ENCODE measurements around the gene MSLN.
A peak's percentile ranks its signal among the peaks of the same experiment; 100 is the strongest.

Gene MSLN

GRCh38 chr16:722835-723633, 37.5 kb upstream of the MSLN start:
- DNase-seq (ENCODE audit: low read depth in 2 of 2), result no peak

DNA sequence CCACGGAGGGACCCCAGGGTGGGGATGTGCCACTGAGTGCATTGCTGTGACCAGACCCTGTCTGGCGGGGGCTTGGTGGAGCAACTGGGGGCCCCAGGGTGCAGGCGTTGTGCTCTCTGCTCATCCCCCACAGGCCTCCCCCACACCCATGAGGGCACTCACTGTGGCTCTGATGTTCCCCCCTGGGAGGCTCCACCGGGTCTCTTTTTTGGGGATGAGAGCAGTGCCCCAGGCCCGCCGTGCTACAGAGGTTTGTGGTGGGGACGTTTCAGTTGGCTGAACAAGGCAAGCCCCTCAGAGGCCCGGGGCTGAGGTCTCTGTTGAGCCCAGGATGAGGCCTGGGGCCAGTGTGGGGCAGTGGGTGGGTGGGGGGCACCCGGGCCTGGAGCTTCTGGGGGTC, 36.8 kb upstream of the MSLN start:
- DNase-seq (ENCODE audit: low read depth in 2 of 2), result no peak

GRCh38 chr16:724188-725040, 36.1 kb upstream of the MSLN start:
- no peak for DNase-seq (ENCODE audit: low read depth in 2 of 2)

DNA sequence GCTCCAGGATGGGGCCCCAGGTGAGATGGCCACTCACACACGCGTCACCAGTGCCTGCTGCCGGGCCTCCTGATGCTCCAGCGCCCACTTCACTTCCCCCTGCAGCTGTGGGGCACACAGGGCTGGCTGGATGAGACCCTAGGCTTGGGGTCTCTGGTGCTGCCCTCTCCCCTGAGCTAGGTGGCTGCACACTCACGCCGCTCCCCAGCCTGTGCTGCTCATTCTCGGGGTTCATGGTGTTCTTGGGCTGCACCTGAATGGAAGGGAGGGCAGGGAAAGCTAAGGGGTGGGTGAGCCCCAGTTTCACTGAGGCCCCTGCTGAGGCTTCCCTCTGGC, 35.5 kb upstream of the MSLN start:
- no peak for DNase-seq (ENCODE audit: low read depth in 2 of 2)

DNA sequence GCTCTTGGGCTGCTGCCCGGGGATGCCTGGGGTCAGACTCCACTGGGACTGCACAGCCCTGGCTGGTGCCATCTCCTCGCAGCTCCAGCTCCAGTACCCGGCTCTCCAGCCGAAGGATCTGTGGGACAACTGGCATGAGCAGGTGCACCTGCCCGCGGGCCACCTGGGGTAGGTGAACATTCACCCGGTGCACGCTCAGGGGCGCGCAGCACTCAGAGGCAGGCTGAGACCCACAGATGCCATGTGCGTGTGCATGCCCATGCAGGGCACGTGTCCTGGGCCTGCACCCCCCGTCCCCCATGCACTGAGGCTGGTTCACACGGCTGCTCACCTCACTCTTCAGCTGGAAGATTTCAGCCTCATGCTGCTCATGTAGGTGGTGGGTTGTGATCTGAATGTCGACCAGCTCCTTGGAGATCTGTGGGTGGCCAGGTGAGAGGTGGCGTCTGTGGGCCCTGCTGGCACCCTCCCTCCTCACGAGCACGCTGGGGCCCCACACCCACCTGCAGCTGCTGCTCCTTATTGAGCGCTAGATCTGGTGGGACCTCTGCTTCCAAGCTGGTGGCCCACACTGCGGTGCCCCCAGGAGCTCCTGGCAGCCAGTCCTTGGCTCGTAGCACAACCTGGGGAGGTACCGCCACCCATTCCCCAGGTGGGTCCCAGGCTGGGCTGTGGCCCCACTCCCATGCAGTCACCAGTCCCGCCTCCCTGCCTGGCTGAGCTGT, 34.9 kb upstream of the MSLN start:
- no peak for DNase-seq (ENCODE audit: low read depth in 2 of 2)

GRCh38 chr16:726188-726437, 34.4 kb upstream of the MSLN start:
- DNase-seq (ENCODE audit: low read depth in 2 of 2), result no peak

GRCh38 chr16:726438-727290, 33.9 kb upstream of the MSLN start, which contains the start of the genes CCDC78 and HAGHL:
Gene CCDC78 (minus strand): TSS chr16:726443. CDS start chr16:726367, 76 bp downstream.
Gene HAGHL (plus strand): TSS chr16:727106. CDS start chr16:727510, 404 bp downstream.
- DNase-seq (ENCODE audit: low read depth in 2 of 2), result peak in 1 of 2 donors; percentile 61

GRCh38 chr16:727291-727977, 33.1 kb upstream of the MSLN start:
- DNase-seq (ENCODE audit: low read depth in 2 of 2), result no peak

DNA sequence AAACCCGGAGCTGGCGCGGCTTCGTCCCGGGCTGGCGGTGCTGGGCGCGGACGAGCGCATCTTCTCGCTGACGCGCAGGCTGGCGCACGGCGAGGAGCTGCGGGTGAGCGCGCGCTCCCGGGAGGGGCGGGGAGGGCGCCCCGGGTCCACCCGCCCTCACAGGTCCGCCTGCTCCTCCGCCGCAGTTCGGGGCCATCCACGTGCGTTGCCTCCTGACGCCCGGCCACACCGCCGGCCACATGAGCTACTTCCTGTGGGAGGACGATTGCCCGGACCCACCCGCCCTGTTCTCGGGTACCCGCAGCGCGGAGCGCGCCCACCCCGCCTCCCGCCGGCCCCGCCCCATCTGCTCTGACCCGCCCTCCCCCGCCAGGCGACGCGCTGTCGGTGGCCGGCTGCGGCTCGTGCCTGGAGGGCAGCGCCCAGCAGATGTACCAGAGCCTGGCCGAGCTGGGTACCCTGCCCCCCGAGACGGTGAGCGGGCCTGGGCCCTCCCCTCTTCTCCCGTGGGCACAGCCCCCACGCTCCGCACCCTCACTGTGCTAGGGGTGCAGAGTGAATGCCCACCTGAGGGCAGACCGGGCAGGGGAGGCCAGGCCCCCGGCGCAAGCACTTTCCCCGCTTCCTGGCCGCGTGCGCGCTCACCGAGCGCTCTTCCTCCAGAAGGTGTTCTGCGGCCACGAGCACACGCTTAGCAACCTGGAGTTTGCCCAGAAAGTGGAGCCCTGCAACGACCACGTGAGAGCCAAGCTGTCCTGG, 32.2 kb upstream of the MSLN start:
- peak in 1 of 2 donors; percentile 51 for DNase-seq (ENCODE audit: low read depth in 2 of 2)

- DNase-seq (ENCODE audit: low read depth in 2 of 2), result no peak
Measured at GRCh38 chr16:728890-729744, 31.4 kb upstream of the MSLN start.

DNA sequence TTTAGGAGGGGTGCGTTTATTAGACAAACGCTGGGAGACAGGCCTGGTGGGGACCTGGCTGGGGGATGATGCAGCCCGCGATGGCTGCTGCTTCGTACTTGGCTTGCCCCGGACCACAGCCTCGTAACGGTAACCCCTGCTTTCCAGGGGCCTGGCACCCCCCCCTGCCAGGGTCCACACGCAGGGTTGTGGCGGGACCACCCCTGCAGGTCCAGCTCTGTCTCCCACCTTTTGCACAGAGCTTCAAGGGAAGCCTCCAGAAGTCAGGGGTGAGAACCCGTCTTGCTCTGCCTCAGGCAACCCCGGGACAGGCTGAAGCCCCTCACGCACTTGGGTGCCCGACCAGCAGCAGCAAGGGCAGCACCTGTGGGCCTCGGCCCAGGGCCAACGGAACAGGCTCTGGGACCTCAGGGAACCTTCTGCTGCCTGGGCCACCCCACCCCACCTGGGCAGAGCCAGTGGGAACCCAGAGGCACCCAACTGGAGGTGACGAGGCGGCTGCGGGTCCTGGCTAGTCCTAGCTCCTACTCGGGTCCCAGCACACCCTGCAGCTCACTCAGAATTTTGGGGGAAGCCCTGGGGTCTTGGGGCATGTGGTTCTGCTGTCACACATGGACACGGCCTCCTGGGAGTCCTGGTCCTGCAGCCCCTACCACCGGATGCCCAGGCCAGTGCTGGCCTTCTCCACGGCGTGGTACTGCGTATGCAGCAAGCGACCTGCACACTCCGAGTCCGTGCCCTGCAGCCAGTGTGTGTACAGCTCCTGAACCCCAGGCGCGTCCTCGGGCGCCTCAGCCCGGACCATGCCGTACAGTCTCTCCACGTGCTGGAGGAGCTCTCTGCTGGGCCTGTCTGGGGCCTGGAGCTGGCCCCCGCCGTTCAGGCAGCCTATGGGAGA, 30.5 kb upstream of the MSLN start:
- DNase-seq (ENCODE audit: low read depth in 2 of 2), result no peak

DNA sequence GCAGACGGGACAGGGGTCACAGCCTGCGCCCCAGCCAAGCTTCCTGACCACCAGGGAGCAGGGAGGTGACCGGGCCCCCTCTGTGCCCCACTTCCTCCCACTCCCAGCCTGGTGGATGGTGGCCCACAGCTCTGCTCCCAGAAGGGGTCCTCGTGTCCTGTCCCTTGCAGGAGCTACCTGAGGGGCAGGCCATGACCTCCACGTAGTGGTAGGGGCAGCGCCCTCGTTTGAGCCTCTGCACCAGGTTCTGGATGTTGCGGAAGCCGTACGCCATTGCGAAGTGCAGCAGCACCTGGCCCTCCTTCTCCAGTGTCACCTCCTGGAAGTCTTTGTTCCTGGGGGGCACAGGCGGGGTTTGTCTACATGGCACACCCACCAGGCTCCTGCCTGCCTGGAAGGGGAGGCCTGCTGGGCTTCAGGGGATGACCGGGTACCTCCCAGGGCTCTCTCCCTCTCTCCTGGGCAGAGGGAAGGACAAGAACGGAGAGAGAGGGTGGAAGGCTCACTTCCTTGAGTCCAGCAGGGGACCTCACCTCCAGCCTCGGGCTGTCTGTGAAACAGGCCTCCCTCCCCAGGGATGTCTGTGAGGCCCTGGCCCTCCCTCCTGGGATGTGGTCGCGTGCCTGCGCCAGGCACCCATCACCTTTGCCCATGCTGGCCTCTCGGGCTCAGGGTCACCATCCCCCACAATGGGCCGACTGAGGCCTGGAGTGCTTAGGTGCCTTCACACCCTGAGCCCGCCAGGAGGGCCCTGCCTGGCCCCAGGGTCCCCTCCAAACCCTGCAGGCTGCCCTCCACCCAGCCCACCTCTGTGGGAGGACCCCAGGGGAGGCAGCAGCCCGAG, 29.6 kb upstream of the MSLN start:
- DNase-seq (ENCODE audit: low read depth in 2 of 2), result no peak

DNA sequence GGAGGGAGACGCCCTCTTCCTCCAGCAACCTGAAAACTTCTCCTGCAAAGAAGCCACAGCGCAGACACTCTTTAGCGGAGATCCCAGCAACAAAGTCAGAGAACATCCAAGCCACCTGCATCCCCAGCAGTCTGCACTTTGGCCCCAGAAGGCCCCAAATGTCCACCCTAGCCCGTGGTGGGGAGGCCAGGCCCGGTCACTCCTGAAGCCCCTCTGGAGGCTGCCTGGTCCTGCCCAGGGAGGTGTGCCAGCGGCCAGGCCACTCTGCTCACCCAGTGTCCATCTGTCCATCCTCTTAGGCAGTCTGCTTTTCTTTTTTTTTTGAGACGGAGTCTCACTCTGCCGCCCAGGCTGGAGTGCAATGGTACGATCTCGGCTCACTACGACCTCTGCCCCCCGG, 28.2 kb upstream of the MSLN start:
- no peak for DNase-seq (ENCODE audit: low read depth in 2 of 2)

DNA sequence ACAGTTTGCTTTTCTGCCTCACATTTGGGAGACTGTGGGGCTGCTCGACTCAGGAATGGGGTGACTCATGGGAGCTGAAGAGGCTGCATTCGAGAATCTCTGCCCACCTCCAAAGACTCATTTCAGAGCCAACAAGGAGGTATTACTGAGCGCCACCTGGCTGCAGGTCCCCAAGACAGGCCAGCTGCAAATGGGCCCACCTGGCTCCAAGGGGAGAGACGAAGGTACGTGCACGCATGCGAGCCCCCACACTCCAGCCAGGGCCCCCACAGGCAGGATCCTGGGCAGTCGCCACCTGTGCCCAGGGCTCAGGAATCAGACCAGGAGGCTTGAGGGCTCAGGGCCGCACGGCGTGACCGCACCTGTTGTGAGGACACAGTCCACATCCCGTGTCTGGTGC, 27.6 kb upstream of the MSLN start:
- no peak for DNase-seq (ENCODE audit: low read depth in 2 of 2)

DNA sequence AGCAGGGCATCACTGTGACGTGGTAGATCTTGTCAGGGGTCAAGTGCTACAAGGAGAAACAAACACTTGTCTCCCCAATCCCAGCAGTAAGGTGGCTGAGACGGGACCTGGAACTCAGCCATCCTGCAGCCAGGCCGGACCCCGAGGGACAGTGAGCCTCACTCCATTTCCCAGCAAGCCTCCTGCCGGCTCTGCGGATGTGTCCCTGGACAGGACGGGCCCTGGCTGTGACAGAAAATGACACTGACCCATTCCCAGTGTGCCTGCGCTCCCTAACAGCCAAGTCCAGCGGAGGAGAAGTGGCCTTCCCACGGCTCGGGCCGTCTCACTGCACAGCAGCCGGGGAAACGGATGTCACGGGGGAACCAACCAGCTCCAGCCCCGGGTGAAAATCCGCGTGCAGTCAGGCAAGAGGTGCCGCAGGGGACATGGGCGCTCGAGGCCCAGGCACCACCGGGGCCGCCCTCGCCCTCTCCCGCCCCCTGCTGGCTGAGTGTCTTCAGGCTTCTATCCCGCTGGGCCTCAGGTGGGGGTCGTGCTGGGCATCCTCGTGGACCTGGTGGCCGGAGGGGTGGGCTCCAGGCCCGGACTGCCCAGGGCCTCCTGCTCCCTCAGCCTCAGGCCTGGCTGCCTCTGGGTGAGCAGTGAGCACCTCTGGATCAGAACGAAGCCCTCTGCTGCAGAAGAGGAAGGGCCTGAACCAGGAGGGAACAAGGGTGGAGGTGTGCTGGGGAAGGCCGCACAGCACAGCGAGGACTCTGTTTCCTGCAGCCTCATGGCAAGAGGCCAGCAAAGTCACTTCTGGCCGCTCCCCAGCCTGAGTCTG, 26.9 kb upstream of the MSLN start:
- peak in 1 of 2 donors; percentile 46 for DNase-seq (ENCODE audit: low read depth in 2 of 2)

DNA sequence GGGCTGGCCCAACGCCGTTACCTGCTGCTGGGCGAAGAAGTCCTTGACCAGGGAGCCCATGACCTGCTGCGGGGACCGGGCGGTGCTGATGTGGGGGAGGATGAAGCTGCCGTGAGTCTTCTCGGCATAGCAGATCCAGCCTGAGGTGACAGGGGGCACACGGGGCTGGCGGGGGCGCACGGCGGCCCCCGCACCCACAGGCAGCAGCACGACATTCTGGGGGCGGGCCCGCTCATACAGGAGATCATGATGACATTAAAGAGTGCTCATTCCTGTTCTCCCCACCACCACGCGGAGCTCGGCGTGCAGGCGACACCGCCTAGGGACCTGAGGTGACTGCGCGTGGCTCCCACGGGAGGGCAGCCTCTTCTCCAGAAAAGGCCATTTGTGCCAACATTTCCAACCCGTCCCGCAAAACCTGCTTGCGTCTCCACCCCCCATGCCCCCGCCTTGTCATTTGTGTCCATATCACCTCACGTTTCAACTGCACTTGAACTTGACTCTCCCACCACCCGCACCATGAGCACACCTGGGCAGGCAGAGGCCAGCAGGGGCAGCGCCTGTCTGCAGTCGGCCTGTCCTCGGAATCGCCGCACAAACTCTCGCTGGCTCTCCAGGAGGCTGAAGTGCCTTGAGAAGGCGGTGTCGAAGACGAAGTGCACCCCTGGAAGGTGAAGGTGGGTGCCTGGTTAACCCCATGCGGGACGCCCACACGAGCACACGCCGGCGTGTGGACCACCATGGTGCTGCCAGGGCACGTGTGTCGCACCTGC, 26.1 kb upstream of the MSLN start:
- DNase-seq (ENCODE audit: low read depth in 2 of 2), result no peak
